WTC11 (cell line): Measurements from ENCODE around the gene AFAP1L1. TPM values are rescaled to one million over a fixed set of nuclear protein-coding genes. Genes with fewer than 3 reads are reported as not detected.

Experiments
- AR ChIP-seq: fragments of 250-450 bp; sonication (Bioruptor Pico); IDR thresholded peaks from 2 replicates; pipeline ENCODE4 v1.9.0; 2021; ENCODE audit warnings: mild to moderate bottlenecking
- ARID4B ChIP-seq: sonication (generic); formaldehyde crosslinking; IDR thresholded peaks from 2 replicates; pipeline ENCODE4 v1.8.0; 2023; ENCODE audit warnings: missing genetic modification reagents, mild to moderate bottlenecking, borderline replicate concordance
- CREM ChIP-seq: sonication (generic); formaldehyde crosslinking; IDR thresholded peaks from 2 replicates; pipeline ENCODE4 v1.8.1; 2022; ENCODE audit warnings: mild to moderate bottlenecking, missing genetic modification reagents, moderate library complexity
- HMGXB4 ChIP-seq: sonication (generic); formaldehyde crosslinking; IDR thresholded peaks from 2 replicates; pipeline ENCODE4 v1.8.1; 2023; ENCODE audit warnings: mild to moderate bottlenecking, moderate library complexity, missing genetic modification reagents
- JUN ChIP-seq: sonication (generic); formaldehyde crosslinking; IDR thresholded peaks from 2 replicates; pipeline ENCODE4 v1.8.0; 2023; ENCODE audit warnings: mild to moderate bottlenecking, missing genetic modification reagents
- NR2C2 ChIP-seq: sonication (generic); formaldehyde crosslinking; IDR thresholded peaks from 2 replicates; pipeline ENCODE4 v1.8.0; 2022; ENCODE audit warnings: mild to moderate bottlenecking, missing genetic modification reagents
- ZNF671 ChIP-seq: fragments of 250-450 bp; sonication (Bioruptor Pico); IDR thresholded peaks from 2 replicates; pipeline ENCODE4 v1.8.0; 2021; ENCODE audit warnings: mild to moderate bottlenecking
- total RNA-seq: library from RNA; stranded (reverse); gene quantifications from 3 replicates; pipeline ENCODE4 v1.2.3, GENCODE V29; 2021
- TF ChIP-seq, protein P1 (sequence below): sonication (generic); formaldehyde crosslinking; IDR thresholded peaks from 2 replicates; pipeline ENCODE4 v1.8.0; 2023; ENCODE audit warnings: missing genetic modification reagents
- TF ChIP-seq, protein P2 (sequence below): sonication (generic); formaldehyde crosslinking; IDR thresholded peaks from 2 replicates; pipeline ENCODE4 v1.8.0; 2022; ENCODE audit warnings: mild to moderate bottlenecking, missing genetic modification reagents
- TF ChIP-seq, protein P3 (sequence below): sonication (generic); formaldehyde crosslinking; IDR thresholded peaks from 2 replicates; pipeline ENCODE4 v1.8.1; 2023; ENCODE audit warnings: mild to moderate bottlenecking, missing genetic modification reagents, borderline replicate concordance
- TF ChIP-seq, protein P4 (sequence below): sonication (generic); formaldehyde crosslinking; conservative IDR thresholded peaks from 2 replicates; pipeline ENCODE4 v1.8.1; 2022; ENCODE audit warnings: mild to moderate bottlenecking, missing genetic modification reagents
- TF ChIP-seq, protein P5 (sequence below): sonication (generic); formaldehyde crosslinking; IDR thresholded peaks from 2 replicates; pipeline ENCODE4 v1.8.1; 2023; ENCODE audit warnings: mild to moderate bottlenecking, missing genetic modification reagents

Gene AFAP1L1
- total RNA-seq, 1 experiment from 2014 or later = 8.4 TPM

DNA sequence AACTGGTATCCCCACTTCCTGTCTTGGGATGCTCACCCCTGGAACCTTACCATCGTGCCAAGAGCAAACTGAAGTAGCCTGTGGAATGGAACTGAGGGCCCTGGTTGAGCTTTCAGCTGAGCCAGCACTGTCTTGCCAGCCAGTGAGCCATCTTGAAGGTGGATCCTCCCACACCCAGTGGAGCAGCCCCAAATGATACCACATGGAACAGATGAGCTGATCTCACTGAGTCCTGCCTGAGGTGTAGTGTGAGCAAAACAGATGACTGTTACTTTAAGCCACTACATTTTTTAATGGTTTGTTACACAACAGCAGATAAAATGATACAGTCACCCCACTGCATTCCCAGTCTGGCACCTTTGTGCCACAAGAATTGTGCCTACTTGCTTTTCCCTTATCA, 84.0 kb downstream of the AFAP1L1 start (continued):
- no peak for TF ChIP-seq ARID4B (CRISPR knock-in tag)
- TF ChIP-seq HMGXB4 (CRISPR knock-in tag) = no peak
- TF ChIP-seq ZNF671 (CRISPR knock-in tag) = no peak
- TF ChIP-seq, protein P1, sequence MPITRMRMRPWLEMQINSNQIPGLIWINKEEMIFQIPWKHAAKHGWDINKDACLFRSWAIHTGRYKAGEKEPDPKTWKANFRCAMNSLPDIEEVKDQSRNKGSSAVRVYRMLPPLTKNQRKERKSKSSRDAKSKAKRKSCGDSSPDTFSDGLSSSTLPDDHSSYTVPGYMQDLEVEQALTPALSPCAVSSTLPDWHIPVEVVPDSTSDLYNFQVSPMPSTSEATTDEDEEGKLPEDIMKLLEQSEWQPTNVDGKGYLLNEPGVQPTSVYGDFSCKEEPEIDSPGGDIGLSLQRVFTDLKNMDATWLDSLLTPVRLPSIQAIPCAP (CRISPR knock-in tag) = no peak
- TF ChIP-seq, protein P2, sequence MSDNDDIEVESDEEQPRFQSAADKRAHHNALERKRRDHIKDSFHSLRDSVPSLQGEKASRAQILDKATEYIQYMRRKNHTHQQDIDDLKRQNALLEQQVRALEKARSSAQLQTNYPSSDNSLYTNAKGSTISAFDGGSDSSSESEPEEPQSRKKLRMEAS (CRISPR knock-in tag) = no peak
- TF ChIP-seq CREM (CRISPR knock-in tag) = no peak
- TF ChIP-seq, protein P3, sequence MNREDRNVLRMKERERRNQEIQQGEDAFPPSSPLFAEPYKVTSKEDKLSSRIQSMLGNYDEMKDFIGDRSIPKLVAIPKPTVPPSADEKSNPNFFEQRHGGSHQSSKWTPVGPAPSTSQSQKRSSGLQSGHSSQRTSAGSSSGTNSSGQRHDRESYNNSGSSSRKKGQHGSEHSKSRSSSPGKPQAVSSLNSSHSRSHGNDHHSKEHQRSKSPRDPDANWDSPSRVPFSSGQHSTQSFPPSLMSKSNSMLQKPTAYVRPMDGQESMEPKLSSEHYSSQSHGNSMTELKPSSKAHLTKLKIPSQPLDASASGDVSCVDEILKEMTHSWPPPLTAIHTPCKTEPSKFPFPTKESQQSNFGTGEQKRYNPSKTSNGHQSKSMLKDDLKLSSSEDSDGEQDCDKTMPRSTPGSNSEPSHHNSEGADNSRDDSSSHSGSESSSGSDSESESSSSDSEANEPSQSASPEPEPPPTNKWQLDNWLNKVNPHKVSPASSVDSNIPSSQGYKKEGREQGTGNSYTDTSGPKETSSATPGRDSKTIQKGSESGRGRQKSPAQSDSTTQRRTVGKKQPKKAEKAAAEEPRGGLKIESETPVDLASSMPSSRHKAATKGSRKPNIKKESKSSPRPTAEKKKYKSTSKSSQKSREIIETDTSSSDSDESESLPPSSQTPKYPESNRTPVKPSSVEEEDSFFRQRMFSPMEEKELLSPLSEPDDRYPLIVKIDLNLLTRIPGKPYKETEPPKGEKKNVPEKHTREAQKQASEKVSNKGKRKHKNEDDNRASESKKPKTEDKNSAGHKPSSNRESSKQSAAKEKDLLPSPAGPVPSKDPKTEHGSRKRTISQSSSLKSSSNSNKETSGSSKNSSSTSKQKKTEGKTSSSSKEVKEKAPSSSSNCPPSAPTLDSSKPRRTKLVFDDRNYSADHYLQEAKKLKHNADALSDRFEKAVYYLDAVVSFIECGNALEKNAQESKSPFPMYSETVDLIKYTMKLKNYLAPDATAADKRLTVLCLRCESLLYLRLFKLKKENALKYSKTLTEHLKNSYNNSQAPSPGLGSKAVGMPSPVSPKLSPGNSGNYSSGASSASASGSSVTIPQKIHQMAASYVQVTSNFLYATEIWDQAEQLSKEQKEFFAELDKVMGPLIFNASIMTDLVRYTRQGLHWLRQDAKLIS (CRISPR knock-in tag) = no peak
- TF ChIP-seq, protein P4, sequence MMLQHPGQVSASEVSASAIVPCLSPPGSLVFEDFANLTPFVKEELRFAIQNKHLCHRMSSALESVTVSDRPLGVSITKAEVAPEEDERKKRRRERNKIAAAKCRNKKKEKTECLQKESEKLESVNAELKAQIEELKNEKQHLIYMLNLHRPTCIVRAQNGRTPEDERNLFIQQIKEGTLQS (CRISPR knock-in tag) = no peak
- TF ChIP-seq, protein P5, sequence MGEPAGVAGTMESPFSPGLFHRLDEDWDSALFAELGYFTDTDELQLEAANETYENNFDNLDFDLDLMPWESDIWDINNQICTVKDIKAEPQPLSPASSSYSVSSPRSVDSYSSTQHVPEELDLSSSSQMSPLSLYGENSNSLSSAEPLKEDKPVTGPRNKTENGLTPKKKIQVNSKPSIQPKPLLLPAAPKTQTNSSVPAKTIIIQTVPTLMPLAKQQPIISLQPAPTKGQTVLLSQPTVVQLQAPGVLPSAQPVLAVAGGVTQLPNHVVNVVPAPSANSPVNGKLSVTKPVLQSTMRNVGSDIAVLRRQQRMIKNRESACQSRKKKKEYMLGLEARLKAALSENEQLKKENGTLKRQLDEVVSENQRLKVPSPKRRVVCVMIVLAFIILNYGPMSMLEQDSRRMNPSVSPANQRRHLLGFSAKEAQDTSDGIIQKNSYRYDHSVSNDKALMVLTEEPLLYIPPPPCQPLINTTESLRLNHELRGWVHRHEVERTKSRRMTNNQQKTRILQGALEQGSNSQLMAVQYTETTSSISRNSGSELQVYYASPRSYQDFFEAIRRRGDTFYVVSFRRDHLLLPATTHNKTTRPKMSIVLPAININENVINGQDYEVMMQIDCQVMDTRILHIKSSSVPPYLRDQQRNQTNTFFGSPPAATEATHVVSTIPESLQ (CRISPR knock-in tag) = no peak
- TF ChIP-seq NR2C2 (CRISPR knock-in tag) = no peak
- no peak for TF ChIP-seq AR (CRISPR knock-in tag)
- no peak for TF ChIP-seq JUN (CRISPR knock-in tag)
